Neural cell (in vitro differentiated cells): ENCODE data around the gene C11orf65.

Experiments used
- CTCF ChIP-seq: fragments of 450-650 bp; IDR thresholded peaks from 2 replicates; pipeline ENCODE4 v1.5.1; 2014; ENCODE audit warnings: antibody characterized with exemption, mild to moderate bottlenecking, moderate library complexity; ENCODE audit not compliant: poor library complexity, severe bottlenecking
- EP300 ChIP-seq: fragments of 450-650 bp; conservative IDR thresholded peaks from 2 replicates; pipeline ENCODE4 v1.6.1; 2014; ENCODE audit warnings: antibody characterized with exemption, mild to moderate bottlenecking, moderate library complexity; ENCODE audit not compliant: poor library complexity, severe bottlenecking
- EZH2 ChIP-seq: fragments of 200-600, 300-800 bp; shearing (Covaris generic), sonication (generic); IDR thresholded peaks from 2 replicates; pipeline ENCODE4 v1.6.1; 2014; ENCODE audit warnings: antibody characterized with exemption, low read length, borderline replicate concordance, mild to moderate bottlenecking; ENCODE audit not compliant: insufficient read depth, poor library complexity, severe bottlenecking
- POLR2AphosphoS5 ChIP-seq: IDR thresholded peaks from 2 replicates; pipeline ENCODE4 v1.6.1; 2012
- RAD21 ChIP-seq: fragments of 450-650 bp; conservative IDR thresholded peaks from 2 replicates; pipeline ENCODE4 v1.6.1; 2014; ENCODE audit warnings: antibody characterized with exemption, mild to moderate bottlenecking, moderate library complexity
- SMC3 ChIP-seq: fragments of 450-650 bp; conservative IDR thresholded peaks from 2 replicates; pipeline ENCODE4 v1.6.1; 2014; ENCODE audit warnings: antibody characterized with exemption, mild to moderate bottlenecking, moderate library complexity; ENCODE audit not compliant: poor library complexity
- TAF1 ChIP-seq: IDR thresholded peaks from 2 replicates; pipeline ENCODE4 v1.6.1; 2012; ENCODE audit warnings: low read depth
- TF ChIP-seq, protein P1 (sequence below): IDR thresholded peaks from 2 replicates; pipeline ENCODE4 v1.6.1; 2012; ENCODE audit warnings: borderline replicate concordance

- TF ChIP-seq CTCF (no peak), SMC3 (no peak), EP300 (no peak), EZH2 (no peak), POLR2AphosphoS5 (no peak), RAD21 (no peak), TAF1 (no peak)
- TF ChIP-seq, protein P1, sequence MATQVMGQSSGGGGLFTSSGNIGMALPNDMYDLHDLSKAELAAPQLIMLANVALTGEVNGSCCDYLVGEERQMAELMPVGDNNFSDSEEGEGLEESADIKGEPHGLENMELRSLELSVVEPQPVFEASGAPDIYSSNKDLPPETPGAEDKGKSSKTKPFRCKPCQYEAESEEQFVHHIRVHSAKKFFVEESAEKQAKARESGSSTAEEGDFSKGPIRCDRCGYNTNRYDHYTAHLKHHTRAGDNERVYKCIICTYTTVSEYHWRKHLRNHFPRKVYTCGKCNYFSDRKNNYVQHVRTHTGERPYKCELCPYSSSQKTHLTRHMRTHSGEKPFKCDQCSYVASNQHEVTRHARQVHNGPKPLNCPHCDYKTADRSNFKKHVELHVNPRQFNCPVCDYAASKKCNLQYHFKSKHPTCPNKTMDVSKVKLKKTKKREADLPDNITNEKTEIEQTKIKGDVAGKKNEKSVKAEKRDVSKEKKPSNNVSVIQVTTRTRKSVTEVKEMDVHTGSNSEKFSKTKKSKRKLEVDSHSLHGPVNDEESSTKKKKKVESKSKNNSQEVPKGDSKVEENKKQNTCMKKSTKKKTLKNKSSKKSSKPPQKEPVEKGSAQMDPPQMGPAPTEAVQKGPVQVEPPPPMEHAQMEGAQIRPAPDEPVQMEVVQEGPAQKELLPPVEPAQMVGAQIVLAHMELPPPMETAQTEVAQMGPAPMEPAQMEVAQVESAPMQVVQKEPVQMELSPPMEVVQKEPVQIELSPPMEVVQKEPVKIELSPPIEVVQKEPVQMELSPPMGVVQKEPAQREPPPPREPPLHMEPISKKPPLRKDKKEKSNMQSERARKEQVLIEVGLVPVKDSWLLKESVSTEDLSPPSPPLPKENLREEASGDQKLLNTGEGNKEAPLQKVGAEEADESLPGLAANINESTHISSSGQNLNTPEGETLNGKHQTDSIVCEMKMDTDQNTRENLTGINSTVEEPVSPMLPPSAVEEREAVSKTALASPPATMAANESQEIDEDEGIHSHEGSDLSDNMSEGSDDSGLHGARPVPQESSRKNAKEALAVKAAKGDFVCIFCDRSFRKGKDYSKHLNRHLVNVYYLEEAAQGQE, result no peak
These were observed 5.4 kb upstream of the C11orf65 start for GRCh38 chr11:108472681-108473080.
